Loucy (cell line): ENCODE results near the gene KIF18B.

ENCODE experiments used
- H2AFZ ChIP-seq: fragments of 200-600 bp; sonication (generic); 2 replicates; pipeline ENCODE4 v1.6.0; 2016; ENCODE audit warnings: antibody characterized with exemption, mild to moderate bottlenecking, low read length, moderate library complexity
- H3F3A ChIP-seq: fragments of 200-600 bp; 2 replicates; pipeline ENCODE4 v1.6.0; 2016; ENCODE audit warnings: antibody characterized with exemption, low read depth, mild to moderate bottlenecking
- H3K27me3 ChIP-seq: fragments of 200-600 bp; sonication (generic); 2 replicates; pipeline ENCODE4 v1.6.1; 2014; ENCODE audit warnings: low read length, mild to moderate bottlenecking; ENCODE audit not compliant: insufficient read depth, poor library complexity, severe bottlenecking
- H3K36me3 ChIP-seq: fragments of 200-600 bp; sonication (generic); 2 replicates; pipeline ENCODE4 v1.6.1; 2016; ENCODE audit warnings: low read length; ENCODE audit not compliant: insufficient read depth
- H3K4me1 ChIP-seq: fragments of 200-600 bp; sonication (generic); 2 replicates; pipeline ENCODE4 v1.5.1; 2014; ENCODE audit warnings: low read length, mild to moderate bottlenecking; ENCODE audit not compliant: insufficient read depth, poor library complexity, severe bottlenecking
- H3K4me2 ChIP-seq: fragments of 200-600 bp; sonication (generic); 2 replicates; pipeline ENCODE4 v1.6.0; 2014; ENCODE audit warnings: antibody characterized with exemption, low read length, low read depth, mild to moderate bottlenecking; ENCODE audit not compliant: poor library complexity, severe bottlenecking
- H3K4me3 ChIP-seq: fragments of 200-600 bp; sonication (generic); 2 replicates; pipeline ENCODE4 v1.5.1; 2014; ENCODE audit warnings: low read length, mild to moderate bottlenecking, mixed read lengths; ENCODE audit not compliant: poor library complexity, severe bottlenecking
- H3K79me2 ChIP-seq: fragments of 200-600 bp; sonication (generic); 2 replicates; pipeline ENCODE4 v1.6.1; 2014; ENCODE audit warnings: low read length; ENCODE audit not compliant: insufficient read depth
- H3K9ac ChIP-seq: fragments of 200-600 bp; sonication (generic); 2 replicates; pipeline ENCODE4 v1.6.0; 2014; ENCODE audit warnings: mild to moderate bottlenecking, low read depth, low read length, moderate library complexity; ENCODE audit not compliant: poor library complexity, severe bottlenecking
- H3K9me2 ChIP-seq: fragments of 200-600 bp; sonication (generic); replicated peaks from 2 replicates; pipeline ENCODE4 v1.6.1; 2016; ENCODE audit warnings: low read depth, low read length, mixed read lengths
- H3K9me3 ChIP-seq: fragments of 200-600 bp; sonication (generic); 2 replicates; pipeline ENCODE4 v1.6.1; 2014; ENCODE audit warnings: mild to moderate bottlenecking, antibody characterized with exemption, low read length, low read depth; ENCODE audit not compliant: insufficient read depth
- H4K20me1 ChIP-seq: fragments of 200-600 bp; sonication (generic); 2 replicates; pipeline ENCODE4 v1.6.0; 2014; ENCODE audit warnings: antibody characterized with exemption, low read length, mild to moderate bottlenecking; ENCODE audit not compliant: insufficient read depth, poor library complexity, severe bottlenecking
- EZH2phosphoT487 ChIP-seq: fragments of 200-600 bp; IDR thresholded peaks from 2 replicates; pipeline ENCODE4 v1.6.1; 2018; ENCODE audit warnings: antibody characterized with exemption, mild to moderate bottlenecking, moderate library complexity, borderline replicate concordance
- TF ChIP-seq, protein P1 (sequence below): fragments of 200-600 bp; sonication (generic); conservative IDR thresholded peaks from 2 replicates; pipeline ENCODE4 v1.5.1; 2014; ENCODE audit warnings: mild to moderate bottlenecking, antibody characterized with exemption, low read length

KIF18B gene

DNA sequence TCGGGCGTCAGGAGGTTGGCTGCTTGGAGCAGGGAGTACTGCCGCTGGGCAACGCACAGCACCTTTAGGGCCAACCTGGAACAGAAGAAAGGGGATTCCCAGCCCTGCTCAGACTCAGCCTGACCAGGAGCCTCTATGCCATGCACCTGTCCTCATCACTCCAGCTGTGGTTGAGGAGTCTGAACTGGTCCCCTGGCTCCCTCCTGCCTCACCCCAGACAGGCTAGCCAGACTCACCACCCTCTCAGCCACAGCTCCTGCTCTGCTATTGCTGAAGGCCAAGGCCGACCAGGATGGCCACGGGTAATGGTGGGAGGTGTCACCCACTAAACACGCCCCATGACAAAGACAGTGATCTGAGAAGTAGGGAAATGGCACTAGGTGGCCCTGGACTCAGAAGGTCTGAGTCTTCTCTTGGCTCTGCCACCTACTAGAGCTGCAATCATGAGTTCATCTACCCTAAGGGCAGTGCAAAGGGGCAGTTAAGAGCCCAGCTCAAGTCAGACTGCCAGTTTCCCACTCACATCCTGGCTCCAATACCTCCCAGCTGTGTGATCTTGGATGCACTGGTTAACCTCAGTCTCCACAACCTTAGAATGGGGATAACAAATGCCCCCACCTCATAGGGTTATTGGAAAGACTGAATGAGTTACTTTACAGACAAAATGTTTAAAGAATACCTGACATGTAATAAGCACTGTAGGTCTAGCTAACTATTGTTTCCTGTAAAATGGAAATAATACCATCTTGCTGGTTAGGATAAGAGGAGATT lies 18.4 kb downstream of the KIF18B start:
- Histone ChIP-seq H3K4me3 (no peak overlapping the region), H3K36me3 (peaks cover 86% of the 10 kb centered on the region; the same call in 1 of the 2 replicates), H3F3A (0 out of 2 replicates have a peak, but pooled peaks cover 3% of the 10 kb centered on the region), H3K9ac (no peak overlapping the region), H4K20me1 (no peaks in the 10 kb centered on the region), H3K79me2 (no peaks in the 10 kb centered on the region; the same call in 1 of the 2 replicates), H3K9me3 (no peaks in the 10 kb centered on the region), H3K4me2 (no peak overlapping the region), H3K27me3 (no peaks in the 10 kb centered on the region), H3K9me2 (no peaks in the 10 kb centered on the region), H2AFZ (no peak overlapping the region), H3K4me1 (no peaks in the 10 kb centered on the region)
- TF ChIP-seq, protein P1, sequence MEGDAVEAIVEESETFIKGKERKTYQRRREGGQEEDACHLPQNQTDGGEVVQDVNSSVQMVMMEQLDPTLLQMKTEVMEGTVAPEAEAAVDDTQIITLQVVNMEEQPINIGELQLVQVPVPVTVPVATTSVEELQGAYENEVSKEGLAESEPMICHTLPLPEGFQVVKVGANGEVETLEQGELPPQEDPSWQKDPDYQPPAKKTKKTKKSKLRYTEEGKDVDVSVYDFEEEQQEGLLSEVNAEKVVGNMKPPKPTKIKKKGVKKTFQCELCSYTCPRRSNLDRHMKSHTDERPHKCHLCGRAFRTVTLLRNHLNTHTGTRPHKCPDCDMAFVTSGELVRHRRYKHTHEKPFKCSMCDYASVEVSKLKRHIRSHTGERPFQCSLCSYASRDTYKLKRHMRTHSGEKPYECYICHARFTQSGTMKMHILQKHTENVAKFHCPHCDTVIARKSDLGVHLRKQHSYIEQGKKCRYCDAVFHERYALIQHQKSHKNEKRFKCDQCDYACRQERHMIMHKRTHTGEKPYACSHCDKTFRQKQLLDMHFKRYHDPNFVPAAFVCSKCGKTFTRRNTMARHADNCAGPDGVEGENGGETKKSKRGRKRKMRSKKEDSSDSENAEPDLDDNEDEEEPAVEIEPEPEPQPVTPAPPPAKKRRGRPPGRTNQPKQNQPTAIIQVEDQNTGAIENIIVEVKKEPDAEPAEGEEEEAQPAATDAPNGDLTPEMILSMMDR: no peak
- TF ChIP-seq EZH2phosphoT487: no peak

DNA sequence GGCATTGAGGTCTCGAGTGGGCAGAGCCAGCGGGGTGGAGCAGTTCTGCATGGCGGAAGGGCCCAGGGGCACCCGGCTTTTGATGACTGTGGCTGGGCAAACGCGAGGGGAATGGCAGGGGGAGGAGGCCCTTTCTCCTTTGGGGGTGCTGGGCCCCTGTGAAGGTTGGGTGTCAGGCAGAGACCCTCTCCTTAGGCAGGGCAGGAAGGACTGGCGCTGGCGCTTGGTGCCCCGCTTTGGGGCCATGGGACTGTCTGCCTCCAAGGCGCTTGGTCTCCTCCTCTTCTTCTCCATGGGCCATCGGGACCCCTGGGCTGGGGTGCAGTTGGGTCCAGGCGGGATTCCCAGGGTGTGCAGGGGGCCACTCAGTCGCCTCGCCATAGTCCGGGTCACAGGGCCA lies 19.4 kb downstream of the KIF18B start:
- H3K9ac ChIP-seq: no peak overlapping the region
- no peak overlapping the region for H2AFZ ChIP-seq
- no peak overlapping the region for H3K4me2 ChIP-seq
- H3K79me2 ChIP-seq: no peaks in the 10 kb centered on the region
- H3F3A ChIP-seq: 0 out of 2 replicates have a peak, but pooled peaks cover 3% of the 10 kb centered on the region
- H4K20me1 ChIP-seq: no peaks in the 10 kb centered on the region
- no peaks in the 10 kb centered on the region for H3K27me3 ChIP-seq
- no peak overlapping the region for H3K4me3 ChIP-seq
- H3K4me1 ChIP-seq: no peaks in the 10 kb centered on the region
- H3K9me3 ChIP-seq: no peaks in the 10 kb centered on the region
- TF ChIP-seq, protein P1: no peak
- TF ChIP-seq EZH2phosphoT487: no peak
- peaks cover 77% of the 10 kb centered on the region; the same call in 1 of the 2 replicates for H3K36me3 ChIP-seq
- no peaks in the 10 kb centered on the region for H3K9me2 ChIP-seq

- Histone ChIP-seq H3K9ac (no peak overlapping the region), H3K79me2 (no peaks in the 10 kb centered on the region), H3K4me3 (no peak overlapping the region), H3K36me3 (peaks cover 72% of the 10 kb centered on the region; the same call in 1 of the 2 replicates), H3K4me1 (no peaks in the 10 kb centered on the region), H4K20me1 (no peaks in the 10 kb centered on the region), H3F3A (0 out of 2 replicates have a peak, but pooled peaks cover 3% of the 10 kb centered on the region), H2AFZ (no peak overlapping the region), H3K9me2 (no peaks in the 10 kb centered on the region), H3K4me2 (no peak overlapping the region), H3K9me3 (no peaks in the 10 kb centered on the region), H3K27me3 (no peaks in the 10 kb centered on the region)
- TF ChIP-seq, protein P1: no peak
- no peak for TF ChIP-seq EZH2phosphoT487
These were observed 19.9 kb downstream of the KIF18B start for GRCh38 chr17:44927696-44928095.
